Renal cortex interstitium (tissue), 11 donors: ENCODE measurements around the gene UCK2. TPM values are rescaled to one million over a fixed set of nuclear protein-coding genes. Genes with fewer than 3 reads are reported as not detected.

ENCODE experiments used
- DNase-seq, 11 donors: peaks; one replicate each; pipeline ENCODE4 v3.0.0-alpha.2; 2013; ENCODE audit warnings: low read depth in 9 of 11, low spot score in 4 of 11; ENCODE audit errors: extremely low read depth in 1 of 11
- polyA plus RNA-seq, 3 donors: library from polyadenylated mRNA; unstranded; fragments of 120-200 nt; gene quantifications; one replicate each; pipeline ENCODE4 v1.2.1, GENCODE V29; 2013; ENCODE audit not compliant: insufficient read length in 3 of 3

The UCK2 gene
- polyA plus RNA-seq, 3 donors: 21.1 to 24.7 (median 24.1) TPM

- DNase-seq: no peak
These were observed 18.8 kb downstream of the UCK2 start for GRCh38 chr1:165845992-165846748.

GRCh38 chr1:165847486-165847885, 20.1 kb downstream of the UCK2 start:
- no peak for DNase-seq

- DNase-seq: no peak
These were observed 22.1 kb downstream of the UCK2 start for GRCh38 chr1:165849353-165850133.

- no peak for DNase-seq
These were observed 23.7 kb downstream of the UCK2 start for GRCh38 chr1:165851034-165851658.

GRCh38 chr1:165852871-165853270, 25.5 kb downstream of the UCK2 start:
- no peak for DNase-seq

- no peak for DNase-seq
These were observed 26.2 kb downstream of the UCK2 start for GRCh38 chr1:165853528-165854075.

GRCh38 chr1:165854101-165854845, 26.9 kb downstream of the UCK2 start:
- no peak for DNase-seq

- DNase-seq: no peak
These were observed 27.8 kb downstream of the UCK2 start for GRCh38 chr1:165855010-165855838.

GRCh38 chr1:165856021-165856420, 28.6 kb downstream of the UCK2 start:
- no peak for DNase-seq

GRCh38 chr1:165856606-165857005, 29.2 kb downstream of the UCK2 start:
- DNase-seq: no peak

- DNase-seq: no peak
These were observed 29.8 kb downstream of the UCK2 start for GRCh38 chr1:165857046-165857801.

- DNase-seq: no peak
These were observed 31.0 kb downstream of the UCK2 start for GRCh38 chr1:165858364-165858823.

- no peak for DNase-seq
These were observed 31.8 kb downstream of the UCK2 start for GRCh38 chr1:165858967-165859845.

GRCh38 chr1:165860065-165860464, 32.7 kb downstream of the UCK2 start:
- no peak for DNase-seq

- DNase-seq: no peak
These were observed 34.5 kb downstream of the UCK2 start for GRCh38 chr1:165861911-165862310.

- no peak for DNase-seq
These were observed 35.0 kb downstream of the UCK2 start for GRCh38 chr1:165862448-165862847.

GRCh38 chr1:165863346-165863745, 35.9 kb downstream of the UCK2 start:
- no peak for DNase-seq
